ENCODE measurements around the gene VAV3. TPM values are rescaled to one million over a fixed set of nuclear protein-coding genes. Genes with fewer than 3 reads are reported as not detected.

The VAV3 gene
- total RNA-seq, 1 experiment from 2014 or later: 10.0 TPM

DNA sequence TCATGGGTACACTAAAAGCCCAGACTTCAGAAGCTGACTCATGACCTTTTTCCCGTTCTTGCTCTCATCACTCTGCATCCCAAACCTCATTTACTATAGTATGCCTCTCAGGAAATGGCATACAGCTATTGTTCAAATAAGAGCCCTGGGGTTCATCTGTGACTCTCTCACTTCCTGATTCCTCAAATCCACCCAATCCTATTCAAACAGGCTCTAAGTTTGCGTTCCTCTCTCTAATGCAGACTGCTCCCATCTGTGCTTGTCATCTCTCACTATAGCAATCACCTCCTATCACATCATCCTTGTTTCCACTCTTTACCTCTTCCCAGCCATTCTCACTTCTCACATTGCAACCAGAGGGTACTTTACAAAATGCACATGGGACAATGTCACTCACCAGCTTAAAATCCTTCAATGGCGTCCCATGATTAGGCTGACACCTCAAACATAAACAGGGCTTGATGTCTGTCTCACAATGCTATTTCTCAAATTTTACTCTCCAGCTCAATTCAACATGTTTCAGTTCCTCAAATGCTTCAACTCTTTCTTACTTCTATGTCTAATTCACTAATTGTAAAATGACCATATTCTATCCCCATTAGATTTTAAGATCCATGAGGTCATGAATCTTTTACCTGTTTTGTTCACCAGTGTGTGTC, 415.7 kb downstream of the VAV3 start:
- ChIA-PET CTCF (no interaction called here), POLR2A (no interaction called here)
- Mint-ChIP-seq H3K9me3 (0 out of 2 replicates have a peak, but pooled peaks cover 1% of the 10 kb centered on the region), H3K27me3 (ENCODE audit: low read depth) (no peaks in the 10 kb centered on the region), H3K4me3 (no peak overlapping the region), H3K36me3 (no peaks in the 10 kb centered on the region), H3K4me1 (no peaks in the 10 kb centered on the region), H3K27ac (no peak overlapping the region)
- DNase-seq (ENCODE audit: low spot score) (no peak), ATAC-seq (no peak)
- TF ChIP-seq TEAD1 (CRISPR knock-in tag; IDR thresholded peaks at IDR 0.05): no peak
- TF ChIP-seq ZBTB21 (CRISPR knock-in tag; IDR thresholded peaks at IDR 0.05; ENCODE audit: borderline replicate concordance): no peak
- TF ChIP-seq ELF4 (CRISPR knock-in tag; IDR thresholded peaks at IDR 0.05; ENCODE audit: low read depth): no peak
- TF ChIP-seq ZNF416 (CRISPR knock-in tag; IDR thresholded peaks at IDR 0.05): no peak
- TF ChIP-seq SP1 (CRISPR knock-in tag; conservative IDR thresholded peaks at IDR 0.05): no peak
- TF ChIP-seq, protein P1, sequence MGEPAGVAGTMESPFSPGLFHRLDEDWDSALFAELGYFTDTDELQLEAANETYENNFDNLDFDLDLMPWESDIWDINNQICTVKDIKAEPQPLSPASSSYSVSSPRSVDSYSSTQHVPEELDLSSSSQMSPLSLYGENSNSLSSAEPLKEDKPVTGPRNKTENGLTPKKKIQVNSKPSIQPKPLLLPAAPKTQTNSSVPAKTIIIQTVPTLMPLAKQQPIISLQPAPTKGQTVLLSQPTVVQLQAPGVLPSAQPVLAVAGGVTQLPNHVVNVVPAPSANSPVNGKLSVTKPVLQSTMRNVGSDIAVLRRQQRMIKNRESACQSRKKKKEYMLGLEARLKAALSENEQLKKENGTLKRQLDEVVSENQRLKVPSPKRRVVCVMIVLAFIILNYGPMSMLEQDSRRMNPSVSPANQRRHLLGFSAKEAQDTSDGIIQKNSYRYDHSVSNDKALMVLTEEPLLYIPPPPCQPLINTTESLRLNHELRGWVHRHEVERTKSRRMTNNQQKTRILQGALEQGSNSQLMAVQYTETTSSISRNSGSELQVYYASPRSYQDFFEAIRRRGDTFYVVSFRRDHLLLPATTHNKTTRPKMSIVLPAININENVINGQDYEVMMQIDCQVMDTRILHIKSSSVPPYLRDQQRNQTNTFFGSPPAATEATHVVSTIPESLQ (CRISPR knock-in tag; IDR thresholded peaks at IDR 0.05): no peak
- no peak for TF ChIP-seq CREM (CRISPR knock-in tag; IDR thresholded peaks at IDR 0.05)
- TF ChIP-seq EMX1 (CRISPR knock-in tag; IDR thresholded peaks at IDR 0.05): no peak
- no peak for TF ChIP-seq ATF3 (CRISPR knock-in tag; conservative IDR thresholded peaks at IDR 0.05)
- no peak for TF ChIP-seq ATF2 (CRISPR knock-in tag; IDR thresholded peaks at IDR 0.05; ENCODE audit: borderline replicate concordance, low read depth)
- no peak for TF ChIP-seq ERG (CRISPR knock-in tag; IDR thresholded peaks at IDR 0.05)
- no peak for TF ChIP-seq ZBTB43 (CRISPR knock-in tag; IDR thresholded peaks at IDR 0.05)
- no peak for TF ChIP-seq FOXJ3 (CRISPR knock-in tag; IDR thresholded peaks at IDR 0.05; ENCODE audit: borderline replicate concordance)
- TF ChIP-seq, protein P2, sequence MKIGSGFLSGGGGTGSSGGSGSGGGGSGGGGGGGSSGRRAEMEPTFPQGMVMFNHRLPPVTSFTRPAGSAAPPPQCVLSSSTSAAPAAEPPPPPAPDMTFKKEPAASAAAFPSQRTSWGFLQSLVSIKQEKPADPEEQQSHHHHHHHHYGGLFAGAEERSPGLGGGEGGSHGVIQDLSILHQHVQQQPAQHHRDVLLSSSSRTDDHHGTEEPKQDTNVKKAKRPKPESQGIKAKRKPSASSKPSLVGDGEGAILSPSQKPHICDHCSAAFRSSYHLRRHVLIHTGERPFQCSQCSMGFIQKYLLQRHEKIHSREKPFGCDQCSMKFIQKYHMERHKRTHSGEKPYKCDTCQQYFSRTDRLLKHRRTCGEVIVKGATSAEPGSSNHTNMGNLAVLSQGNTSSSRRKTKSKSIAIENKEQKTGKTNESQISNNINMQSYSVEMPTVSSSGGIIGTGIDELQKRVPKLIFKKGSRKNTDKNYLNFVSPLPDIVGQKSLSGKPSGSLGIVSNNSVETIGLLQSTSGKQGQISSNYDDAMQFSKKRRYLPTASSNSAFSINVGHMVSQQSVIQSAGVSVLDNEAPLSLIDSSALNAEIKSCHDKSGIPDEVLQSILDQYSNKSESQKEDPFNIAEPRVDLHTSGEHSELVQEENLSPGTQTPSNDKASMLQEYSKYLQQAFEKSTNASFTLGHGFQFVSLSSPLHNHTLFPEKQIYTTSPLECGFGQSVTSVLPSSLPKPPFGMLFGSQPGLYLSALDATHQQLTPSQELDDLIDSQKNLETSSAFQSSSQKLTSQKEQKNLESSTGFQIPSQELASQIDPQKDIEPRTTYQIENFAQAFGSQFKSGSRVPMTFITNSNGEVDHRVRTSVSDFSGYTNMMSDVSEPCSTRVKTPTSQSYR (CRISPR knock-in tag; IDR thresholded peaks at IDR 0.05): no peak
- no peak for TF ChIP-seq SMAD4 (CRISPR knock-in tag; IDR thresholded peaks at IDR 0.05)
- no peak for TF ChIP-seq ZNF232 (CRISPR knock-in tag; IDR thresholded peaks at IDR 0.05)
- no peak for TF ChIP-seq NFYB (CRISPR knock-in tag; conservative IDR thresholded peaks at IDR 0.05; ENCODE audit: low read depth)
- no peak for TF ChIP-seq CREB1 (CRISPR knock-in tag; IDR thresholded peaks at IDR 0.05)
- no peak for TF ChIP-seq ZNF121 (CRISPR knock-in tag; IDR thresholded peaks at IDR 0.05)

All from WTC11 (cell line).